Midbrain (tissue), 1 donor: Measurements from ENCODE around the gene OR10D3.
A peak's percentile ranks its signal among the peaks of the same experiment; 100 is the strongest.

Experiments
- DNase-seq: peaks from one replicate; lab custom pipeline; 2025; lab: John Stamatoyannopoulos, UW

OR10D3 gene

DNA sequence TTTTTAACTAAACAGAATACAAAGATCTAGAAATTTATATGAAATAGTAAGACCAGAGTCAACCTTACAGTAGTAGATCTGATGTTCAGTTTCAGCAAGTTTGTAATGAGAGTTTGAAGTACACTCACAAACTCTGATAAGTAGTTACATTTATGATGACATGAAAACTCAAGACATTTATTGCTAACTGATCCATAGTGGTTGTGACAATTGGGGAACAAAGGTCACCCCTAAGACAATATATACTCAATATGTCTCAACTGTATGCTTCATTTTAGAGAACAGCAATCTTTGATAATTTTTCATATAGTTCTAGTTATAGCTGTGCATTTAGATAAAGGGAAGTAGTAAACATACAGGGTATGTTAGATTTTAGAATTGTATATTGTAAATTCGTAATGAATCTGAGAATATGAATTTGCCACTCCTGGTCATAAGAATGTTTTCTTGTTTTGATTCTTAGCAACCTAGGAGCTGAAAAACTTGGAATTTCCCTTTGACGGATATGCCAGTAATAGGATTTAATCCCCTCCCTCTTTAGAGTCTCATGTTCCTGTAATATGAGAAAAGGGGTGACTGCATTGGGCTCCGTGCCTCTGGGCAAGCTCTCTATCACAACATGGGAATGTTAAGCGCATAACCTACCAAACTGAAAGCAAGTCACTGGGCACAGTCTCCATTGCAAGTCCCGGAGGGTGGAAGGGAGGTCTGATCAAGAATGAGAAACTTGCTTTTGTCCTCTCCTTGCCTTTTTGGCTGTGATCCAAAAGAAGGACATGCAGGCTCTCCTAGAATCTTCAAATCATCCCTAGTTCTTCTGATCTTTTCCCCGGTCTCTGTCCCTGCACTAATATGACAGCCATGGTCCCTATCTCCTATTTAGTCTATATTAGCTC lies 11.4 kb downstream of the OR10D3 start:
- DNase-seq: no peak

DNA sequence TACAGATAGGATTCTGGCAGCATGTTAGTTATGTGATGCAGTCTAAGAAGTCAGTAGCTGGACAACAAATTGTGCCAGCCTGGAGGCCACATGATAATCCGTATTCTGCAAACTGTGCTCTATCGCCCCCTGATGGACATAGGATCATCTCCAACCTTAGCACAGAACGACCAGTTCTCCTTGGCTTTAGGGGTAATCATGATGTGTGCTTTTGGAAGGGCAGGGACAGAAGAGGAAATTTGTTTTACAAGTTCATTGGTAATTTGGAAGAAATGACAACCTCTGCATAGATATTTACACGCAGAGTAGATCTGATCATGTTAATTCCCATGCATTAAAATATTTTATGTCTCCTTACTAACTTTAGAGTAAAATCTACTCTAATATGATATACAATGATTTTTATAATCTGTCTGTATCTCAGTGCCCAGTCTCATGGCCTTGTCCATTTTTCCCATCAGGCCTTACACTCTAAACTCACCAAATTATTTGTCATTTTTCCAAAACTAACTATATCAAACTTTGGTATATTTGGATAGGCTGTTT lies 12.1 kb downstream of the OR10D3 start:
- DNase-seq: no peak

DNA sequence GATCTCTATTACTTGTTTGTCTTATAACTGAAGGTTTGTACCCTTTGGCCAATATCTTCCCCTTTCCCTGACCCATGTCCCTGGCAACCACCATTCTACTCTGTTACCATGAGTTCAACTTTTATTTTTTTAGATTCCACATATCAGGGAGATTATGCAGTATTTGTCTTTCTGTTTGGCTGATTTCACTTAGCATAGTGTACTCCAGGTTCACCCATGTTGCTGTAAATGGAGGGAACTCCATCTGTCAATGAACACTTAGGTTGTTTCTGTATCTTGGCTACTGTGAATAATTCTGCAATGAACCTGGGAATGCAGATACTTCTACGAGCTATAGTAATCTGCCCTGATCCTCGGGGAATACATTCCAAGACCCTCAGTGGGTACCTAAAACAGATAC lies 14.9 kb downstream of the OR10D3 start:
- DNase-seq: no peak

DNA sequence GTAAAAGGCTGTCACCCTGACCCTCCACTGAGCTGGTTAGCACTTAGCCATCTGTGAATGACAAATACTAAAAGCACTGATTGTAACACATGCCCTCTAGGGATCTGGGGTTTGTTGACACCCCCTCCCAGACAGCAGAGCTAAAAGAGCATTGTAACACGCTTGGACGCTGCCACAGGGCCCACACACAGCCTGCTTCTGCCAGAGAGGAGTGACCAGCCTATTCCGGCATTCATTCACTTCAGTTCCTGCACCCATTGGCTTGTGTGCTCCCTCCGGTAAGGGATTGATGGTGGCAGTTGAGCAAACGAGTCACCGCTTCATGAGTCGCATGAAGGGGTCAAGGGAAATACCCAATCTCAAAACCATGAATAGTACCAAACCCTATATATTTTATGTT lies 15.8 kb downstream of the OR10D3 start:
- no peak for DNase-seq

DNA sequence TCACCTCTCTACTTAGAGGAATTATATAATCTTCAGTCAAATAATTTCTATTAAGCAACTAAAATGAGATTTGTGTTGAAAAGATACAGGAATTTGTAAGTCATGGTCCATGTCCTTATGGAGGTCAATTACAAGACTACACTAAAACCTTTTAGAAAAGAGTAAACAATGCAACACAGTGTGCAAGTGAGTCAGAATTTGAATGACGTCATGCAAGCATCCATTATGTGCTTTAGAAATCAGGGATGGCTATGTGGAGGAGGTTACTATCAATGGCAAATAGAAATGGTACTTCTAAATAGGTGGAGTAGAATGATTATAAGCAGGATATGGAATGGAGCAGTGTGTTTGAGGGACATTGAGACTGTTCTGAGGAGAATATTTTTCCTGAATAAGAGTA lies 16.6 kb downstream of the OR10D3 start:
- DNase-seq: no peak

DNA sequence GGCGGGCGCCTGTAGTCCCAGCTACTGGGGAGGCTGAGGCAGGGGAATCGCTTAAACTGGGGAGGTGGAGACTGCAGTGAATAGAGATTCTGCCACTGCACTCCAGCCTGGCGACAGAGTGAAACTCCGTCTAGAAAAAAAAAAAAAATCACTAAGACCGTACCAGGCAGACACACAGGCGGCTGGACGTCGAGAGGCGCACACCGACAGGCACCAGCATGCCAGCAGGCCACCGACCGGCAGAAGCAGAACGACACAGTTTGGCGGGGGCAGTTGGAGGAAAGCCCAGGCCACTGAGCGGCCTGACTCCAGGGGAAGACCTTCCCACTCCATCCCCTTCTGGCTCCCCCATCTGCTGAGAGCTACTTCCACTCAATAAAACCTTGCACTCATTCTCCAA lies 17.5 kb downstream of the OR10D3 start:
- no peak for DNase-seq

DNA sequence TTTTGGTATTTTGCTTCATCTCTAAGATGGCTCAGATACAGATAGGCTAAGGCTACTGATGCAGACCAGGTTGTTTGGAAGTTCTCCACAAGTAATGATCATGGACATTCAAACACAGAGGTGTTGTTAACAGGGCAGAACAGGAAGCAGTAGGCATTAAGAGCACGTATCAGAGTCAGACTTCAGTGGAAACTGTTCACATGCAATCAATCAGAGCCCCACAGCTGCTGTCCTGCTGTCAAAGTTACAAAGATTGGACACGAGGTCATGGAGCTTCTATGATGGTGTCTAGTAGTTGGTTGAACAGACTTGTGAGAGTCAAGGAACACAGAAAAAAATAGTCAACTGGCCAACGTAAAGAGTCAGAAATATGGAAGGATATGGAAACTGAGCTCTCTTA lies 19.8 kb downstream of the OR10D3 start:
- DNase-seq: no peak

DNA sequence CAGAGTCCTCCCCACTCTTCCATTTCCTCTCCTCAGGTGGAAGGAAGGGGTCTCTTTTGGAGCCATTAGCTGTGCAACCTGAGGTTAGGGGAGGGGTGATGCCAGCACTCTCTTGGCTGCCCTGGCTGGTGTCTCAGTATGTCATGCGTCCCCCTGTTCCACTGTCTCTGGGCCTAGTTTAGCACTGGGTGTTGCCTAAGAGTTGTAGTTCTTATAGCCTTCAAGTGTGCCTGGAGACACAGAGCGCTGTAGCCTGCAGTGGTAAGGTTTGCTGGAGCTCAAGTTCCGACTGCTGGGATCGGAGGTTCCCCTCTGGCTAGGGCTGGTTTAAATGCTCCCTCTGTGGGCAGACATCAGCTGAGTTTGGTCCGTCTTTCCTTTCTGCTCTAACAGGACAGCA lies 20.9 kb downstream of the OR10D3 start:
- no peak for DNase-seq

DNA sequence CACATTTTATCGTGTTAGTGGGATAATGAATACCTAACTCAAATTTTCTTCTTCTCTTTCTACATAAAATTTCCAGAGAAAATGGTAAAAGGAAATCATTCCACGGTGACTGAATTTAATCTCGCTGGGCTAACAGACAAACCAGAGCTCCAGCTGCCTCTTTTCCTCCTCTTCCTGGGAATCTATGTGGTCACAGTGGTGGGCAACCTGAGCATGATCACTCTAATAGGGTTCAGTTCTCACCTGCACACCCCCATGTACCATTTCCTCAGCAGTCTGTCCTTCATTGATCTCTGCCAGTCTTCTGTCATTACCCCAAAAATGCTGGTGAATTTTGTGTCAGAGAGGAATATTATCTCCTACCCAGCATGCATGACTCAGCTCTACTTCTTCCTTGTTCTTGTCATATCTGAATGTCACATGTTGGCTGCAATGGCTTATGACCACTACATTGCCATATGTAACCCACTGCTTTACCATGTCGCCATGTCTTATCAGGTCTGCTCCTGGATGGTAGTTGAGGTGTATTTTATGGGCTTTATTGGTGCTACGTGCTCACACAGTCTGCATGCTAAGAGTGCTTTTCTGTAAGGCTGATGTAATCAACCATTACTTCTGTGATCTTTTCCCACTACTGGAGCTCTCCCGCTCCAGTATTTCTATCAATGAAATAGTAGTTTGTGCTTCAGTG lies 24.1 kb downstream of the OR10D3 start:
- DNase-seq: no peak

DNA sequence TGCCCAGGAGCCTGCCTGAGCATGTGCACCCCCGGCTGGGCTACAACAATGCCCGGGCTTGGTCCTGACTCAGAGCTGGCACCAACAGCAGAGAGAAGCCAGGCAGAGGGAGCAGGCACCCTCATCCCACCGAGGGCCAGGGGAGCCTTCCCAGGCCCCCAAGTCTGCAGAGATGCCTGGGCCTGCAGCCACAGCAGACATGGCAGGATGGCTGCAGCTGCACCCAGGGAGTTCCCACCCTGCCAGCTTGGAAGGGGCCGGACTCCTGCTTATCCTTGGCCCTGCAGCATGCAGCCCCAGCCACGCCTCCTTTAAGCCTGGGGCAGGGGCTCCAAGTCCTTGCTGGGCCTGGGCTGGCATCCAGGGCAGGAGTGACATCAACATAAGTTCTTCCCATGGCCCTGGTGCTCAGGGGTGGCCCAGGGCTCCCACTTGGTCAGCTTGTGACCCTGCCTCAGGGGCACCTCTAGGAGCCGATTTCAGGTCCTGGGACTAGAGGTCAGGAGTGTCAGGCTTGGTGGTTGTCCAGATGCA lies 26.7 kb downstream of the OR10D3 start:
- no peak for DNase-seq

DNA sequence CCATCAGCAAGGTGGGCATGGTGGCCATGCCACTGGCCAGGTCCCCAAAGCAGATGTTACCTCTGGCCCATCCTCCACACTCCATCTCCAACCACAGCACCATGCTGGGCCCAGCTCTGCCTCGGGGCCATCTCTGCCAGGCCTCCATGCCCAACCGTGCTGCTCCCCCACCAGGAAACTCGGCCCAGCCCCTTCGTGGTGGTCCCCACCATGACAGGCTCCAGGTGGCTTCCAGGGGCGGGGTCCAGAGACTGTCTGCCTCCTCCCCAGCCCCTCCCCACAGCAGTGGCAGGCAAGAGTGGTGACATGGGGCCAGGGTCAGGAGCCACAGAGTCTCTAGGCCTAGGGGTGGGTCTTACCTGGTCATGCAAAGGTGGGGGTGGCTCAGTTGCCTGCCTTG lies 27.3 kb downstream of the OR10D3 start:
- no peak for DNase-seq

DNA sequence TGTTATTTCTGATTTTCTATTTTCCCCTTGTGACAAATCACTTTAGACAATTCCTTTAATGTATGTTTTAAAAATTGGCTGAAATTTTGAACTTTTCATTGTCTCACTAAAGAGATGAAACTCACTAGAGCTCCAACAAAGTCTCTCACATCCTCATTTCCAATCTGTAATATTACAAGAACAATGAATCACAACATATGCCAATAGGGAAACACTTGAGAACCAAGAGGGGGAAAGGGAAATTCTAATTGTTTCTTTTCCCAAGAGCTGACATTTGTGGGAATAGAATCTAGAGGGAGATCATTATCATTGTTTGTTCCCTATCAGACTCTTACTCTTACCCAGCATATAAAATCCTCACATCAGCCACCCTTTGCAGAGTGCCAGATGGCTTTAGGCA lies 28.2 kb downstream of the OR10D3 start:
- no peak for DNase-seq

DNA sequence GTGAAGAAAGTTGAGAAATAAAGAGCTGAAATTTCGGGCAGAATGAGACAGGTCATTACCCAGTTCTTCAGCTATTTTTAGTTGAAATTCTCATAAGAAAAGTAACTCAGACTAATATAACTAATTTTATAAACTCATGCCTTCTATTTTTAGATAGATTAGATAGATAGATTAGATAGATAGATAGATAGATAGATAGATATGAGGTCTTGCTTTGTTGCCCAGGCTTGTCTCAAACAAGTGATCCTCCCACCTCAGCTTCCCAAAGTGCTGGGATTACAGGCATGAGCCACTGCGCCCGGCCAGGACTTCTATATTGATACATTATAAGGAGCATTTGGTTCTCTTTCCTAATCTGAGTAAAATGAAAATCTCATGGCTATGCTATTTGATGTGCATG lies 30.9 kb downstream of the OR10D3 start:
- no peak for DNase-seq

DNA sequence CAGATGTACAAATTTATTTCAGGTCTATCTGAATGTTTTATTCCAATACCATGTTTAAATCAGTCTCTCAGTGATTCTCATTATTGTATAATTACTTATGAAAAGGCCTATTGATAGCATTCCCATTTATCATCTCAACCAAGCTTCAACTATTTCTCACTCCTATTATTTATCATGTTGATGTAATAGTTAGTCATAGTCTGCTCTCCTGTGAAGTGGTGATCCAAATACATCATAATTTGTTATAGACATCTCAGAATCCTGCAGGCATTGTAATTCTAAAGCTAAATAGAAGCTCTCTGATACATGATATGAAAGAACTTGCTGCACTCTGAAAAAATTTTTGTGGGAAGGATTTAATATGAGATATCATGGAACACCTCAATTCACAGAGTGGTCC lies 36.0 kb downstream of the OR10D3 start:
- no peak for DNase-seq

DNA sequence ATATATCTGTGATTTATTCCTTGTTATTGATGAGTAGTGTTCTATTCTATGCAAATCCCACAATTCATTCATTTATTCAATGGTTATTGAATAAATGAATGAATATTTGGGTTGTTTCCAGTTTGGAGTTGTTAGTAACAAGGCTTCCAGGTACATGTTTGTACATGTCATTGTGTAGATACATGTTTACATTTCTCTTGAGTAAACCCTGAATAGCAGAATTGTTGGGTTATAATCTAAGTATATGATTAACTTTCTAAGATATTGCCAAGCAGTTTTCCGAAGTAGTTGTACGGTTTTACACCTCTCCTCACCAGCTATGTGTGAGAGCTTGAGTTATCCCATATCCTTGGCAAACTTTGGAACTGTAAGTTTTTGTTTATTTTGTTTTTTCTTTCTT lies 39.3 kb downstream of the OR10D3 start:
- no peak for DNase-seq

DNA sequence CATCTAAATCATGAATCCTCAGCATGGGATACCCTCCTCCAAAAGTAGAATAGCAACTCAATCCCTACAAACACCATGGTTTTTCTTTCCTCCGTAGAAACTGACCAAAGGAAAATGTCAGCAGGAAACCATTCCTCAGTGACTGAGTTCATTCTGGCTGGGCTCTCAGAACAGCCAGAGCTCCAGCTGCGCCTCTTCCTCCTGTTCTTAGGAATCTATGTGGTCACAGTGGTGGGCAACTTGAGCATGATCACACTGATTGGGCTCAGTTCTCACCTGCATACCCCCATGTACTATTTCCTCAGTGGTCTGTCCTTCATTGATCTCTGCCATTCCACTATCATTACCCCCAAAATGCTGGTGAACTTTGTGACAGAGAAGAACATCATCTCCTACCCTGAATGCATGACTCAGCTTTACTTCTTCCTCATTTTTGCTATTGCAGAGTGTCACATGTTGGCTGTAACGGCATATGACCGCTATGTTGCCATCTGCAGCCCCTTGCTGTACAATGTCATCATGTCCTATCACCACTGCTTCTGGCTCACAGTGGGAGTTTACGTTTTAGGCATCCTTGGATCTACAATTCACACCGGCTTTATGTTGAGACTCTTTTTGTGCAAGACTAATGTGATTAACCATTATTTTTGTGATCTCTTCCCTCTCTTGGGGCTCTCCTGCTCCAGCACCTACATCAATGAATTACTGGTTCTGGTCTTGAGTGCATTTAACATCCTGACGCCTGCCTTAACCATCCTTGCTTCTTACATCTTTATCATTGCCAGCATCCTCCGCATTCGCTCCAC lies 41.7 kb downstream of the OR10D3 start:
- DNase-seq: peak; percentile 0

DNA sequence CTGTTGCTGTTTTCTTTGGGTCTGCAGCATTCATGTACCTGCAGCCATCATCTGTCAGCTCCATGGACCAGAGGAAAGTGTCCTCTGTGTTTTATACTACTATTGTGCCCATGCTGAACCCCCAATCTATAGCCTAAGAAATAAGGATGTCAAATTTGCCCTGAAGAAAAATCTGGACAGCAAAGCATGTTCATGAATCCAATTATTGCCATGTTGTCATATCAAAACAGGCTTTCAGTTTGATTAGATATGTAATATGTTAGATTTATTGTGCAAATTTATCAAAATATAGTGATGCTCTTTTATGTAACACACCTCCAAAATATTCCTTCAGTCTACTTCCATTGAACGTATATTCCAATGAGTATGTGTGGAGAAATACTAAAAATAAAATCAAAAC lies 42.3 kb downstream of the OR10D3 start:
- DNase-seq: no peak

DNA sequence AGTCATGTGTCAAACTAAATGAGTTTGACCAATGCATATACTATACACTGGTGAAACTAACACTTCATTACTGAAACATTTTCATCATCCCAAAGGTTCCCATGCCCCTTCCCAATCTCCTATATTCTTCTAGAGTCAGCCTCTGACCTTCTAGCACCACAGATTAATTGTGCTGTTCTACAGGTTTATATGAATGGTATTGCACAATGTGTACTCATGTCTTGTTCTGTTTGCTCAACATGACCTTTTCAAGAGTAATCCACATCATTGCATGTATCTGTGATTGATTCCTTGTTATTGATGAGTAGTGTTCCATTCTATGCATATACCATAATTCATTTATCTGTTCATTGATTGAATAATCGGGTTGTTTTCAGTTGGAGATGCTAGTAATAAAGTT lies 50.2 kb downstream of the OR10D3 start:
- no peak for DNase-seq
